Small intestine (tissue), 7 donors: ENCODE data around the gene KCNJ10. TPM values are rescaled to one million over a fixed set of nuclear protein-coding genes. Genes with fewer than 3 reads are reported as not detected.

Experiments used
- DNase-seq, 2 donors: peaks; one replicate each; pipeline versions ENCODE4 v3.0.0 to v3.0.0-alpha.2; 2013
- FAIRE-seq: peaks from 2 replicates; lab custom pipeline; 2012; peaks lifted over from hg19 to GRCh38; lab: Jason Lieb, UNC
- H3K27ac ChIP-seq, 3 donors: one replicate each; pipeline ENCODE4 v1.5.1; 2013; ENCODE audit warnings: low read length in 2 of 3, mild to moderate bottlenecking in 2 of 3, control low read depth in 1 of 3, inconsistent platforms in 1 of 3, low read depth in 1 of 3, moderate library complexity in 1 of 3
- H3K27me3 ChIP-seq, 3 donors: one replicate each; pipeline ENCODE4 v1.6.1; 2013; ENCODE audit warnings: low read length in 3 of 3, inconsistent platforms in 1 of 3; ENCODE audit not compliant: control insufficient read depth in 3 of 3, insufficient read depth in 3 of 3
- H3K36me3 ChIP-seq, 3 donors: one replicate each; pipeline ENCODE4 v1.6.1; 2013; ENCODE audit warnings: low read length in 3 of 3, inconsistent platforms in 1 of 3, low read depth in 1 of 3, mild to moderate bottlenecking in 1 of 3, moderate library complexity in 1 of 3; ENCODE audit not compliant: control insufficient read depth in 3 of 3, insufficient read depth in 2 of 3
- H3K4me1 ChIP-seq, 3 donors: one replicate each; pipeline ENCODE4 v1.6.1; 2013; ENCODE audit warnings: low read length in 2 of 3, inconsistent platforms in 1 of 3, low read depth in 1 of 3, mild to moderate bottlenecking in 1 of 3, moderate library complexity in 1 of 3; ENCODE audit not compliant: control insufficient read depth in 3 of 3, insufficient read depth in 2 of 3
- H3K4me3 ChIP-seq, 3 donors: one replicate each; pipeline ENCODE4 v1.5.1; 2013; ENCODE audit warnings: low read length in 3 of 3, control low read depth in 1 of 3, inconsistent platforms in 1 of 3, low read depth in 1 of 3, mild to moderate bottlenecking in 1 of 3, moderate library complexity in 1 of 3
- H3K9me3 ChIP-seq, 2 donors: one replicate each; pipeline ENCODE4 v1.6.1; 2013; ENCODE audit warnings: low read depth in 1 of 2, low read length in 1 of 2; ENCODE audit not compliant: control insufficient read depth in 2 of 2, insufficient read depth in 1 of 2
- WGBS, 3 donors: extraction: QIAGEN DNeasy Blood & Tissue Kit; methylation state at CpG; one replicate each; pipeline ENCODE4 v1.1.7; 2013; 5-methylcytosine and 5-hydroxymethylcytosine counted together
- polyA plus RNA-seq, 4 donors: library from polyadenylated mRNA; stranded (reverse) in 3 of 4; unstranded in 1 of 4; fragments of 200-250 nt in 3 of 4; fragments of 120-200 nt in 1 of 4; gene quantifications; one replicate each; pipeline versions ENCODE4 v1.2.1 to v1.2.3, GENCODE V29; 2013
- donor health status: healthy with polysubstance abuse.
- donor health status: control.
- donor health status: control.
- donor health status: Bipolar disorder and iron deficiency.
- donor health status: healthy.

Gene KCNJ10
- polyA plus RNA-seq, 4 donors = 0.25 to 0.47 TPM; not detected in 2

DNA sequence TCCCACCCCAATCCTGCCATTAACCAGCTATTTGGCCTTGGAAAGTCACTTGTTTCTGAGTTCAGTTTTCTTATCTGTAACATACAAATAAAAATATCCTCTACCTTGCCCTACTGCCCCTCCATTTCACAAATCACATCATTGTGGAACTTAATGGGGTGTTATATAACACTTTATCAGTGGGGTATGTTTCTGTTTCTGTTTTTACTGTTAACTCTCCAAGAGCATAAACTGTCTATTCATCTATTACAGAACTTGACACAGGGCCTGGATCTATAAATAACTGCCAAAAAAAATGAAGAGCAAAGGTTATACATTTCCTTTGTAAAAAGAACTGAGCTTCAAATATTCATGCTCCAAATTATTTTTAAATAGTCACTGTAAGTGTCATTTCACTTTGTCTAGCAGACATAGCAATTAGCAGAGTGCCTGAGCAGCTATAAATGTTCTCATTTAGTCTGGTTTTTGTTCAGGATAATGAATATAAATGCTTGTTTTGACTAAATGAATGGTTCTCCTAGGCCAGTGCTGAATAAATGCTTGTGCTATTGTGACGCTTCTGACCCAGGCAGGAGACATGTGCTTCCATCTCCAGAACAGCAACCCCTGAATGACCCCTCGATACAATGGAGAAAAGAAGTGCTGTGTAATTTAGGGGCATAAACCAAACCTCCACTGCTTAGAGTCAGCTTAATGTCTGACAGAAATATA, 45.6 kb downstream of the KCNJ10 start:
- no peak overlapping the region for H3K27ac ChIP-seq
- DNase-seq (peak; percentile 35 to 82), FAIRE-seq (no peak)
- H3K4me1 ChIP-seq = peaks cover 2 to 11% (median 4%) of the 10 kb centered on the region in 3 donors
- peaks cover 0 to 2% (median 0%) of the 10 kb centered on the region in 3 donors for H3K36me3 ChIP-seq
- no peaks in the 10 kb centered on the region for H3K27me3 ChIP-seq
- no peaks in the 10 kb centered on the region for H3K9me3 ChIP-seq
- WGBS, 3 donors = 18 to 40% (median 36%) methylated on average over 2 of the region's 2 CpGs
- no peak overlapping the region for H3K4me3 ChIP-seq

DNA sequence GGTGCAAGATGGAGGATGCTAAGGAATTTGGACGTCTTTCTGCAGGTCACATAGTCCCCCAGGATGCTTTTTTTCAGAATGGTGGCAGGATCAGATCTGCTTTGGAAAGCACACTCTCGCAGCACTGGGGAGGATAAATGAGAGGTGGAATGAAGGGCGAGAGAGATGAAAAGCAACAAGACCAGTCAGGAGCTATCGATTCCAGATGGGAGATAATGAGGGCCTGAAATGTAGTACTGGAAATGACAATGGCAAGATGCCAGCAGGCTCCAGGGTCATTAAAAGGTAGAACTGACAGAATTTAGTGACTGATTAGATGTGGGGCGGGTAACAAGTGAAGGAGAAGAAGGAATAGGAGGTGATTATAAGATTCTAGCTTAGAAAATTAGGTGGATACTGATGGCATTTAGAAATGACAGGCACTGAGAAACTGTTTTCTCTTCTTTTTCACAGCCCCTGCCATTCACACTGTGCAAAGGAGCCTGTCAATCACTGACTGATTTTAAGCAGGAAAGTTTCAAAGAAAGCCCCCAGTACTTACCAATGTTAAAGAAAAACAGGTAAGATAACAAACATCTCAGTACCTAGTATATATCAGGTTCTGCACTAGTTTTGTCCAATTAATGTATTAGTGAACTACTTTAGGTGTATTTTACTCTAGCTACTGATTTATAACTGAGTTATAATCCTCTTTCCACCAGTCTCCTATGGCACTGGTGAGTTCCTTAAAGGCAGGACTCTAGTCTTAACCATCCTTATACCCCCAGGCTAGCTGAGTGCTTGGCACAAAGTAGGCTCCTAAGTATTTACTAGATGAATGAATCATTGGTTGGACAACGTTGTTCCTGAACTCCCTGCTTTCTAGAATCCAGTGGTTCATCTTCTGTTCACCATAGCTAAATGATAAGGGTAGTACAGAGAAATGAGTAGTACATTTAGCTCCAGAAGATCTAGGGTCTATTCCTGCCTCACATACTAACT, 47.3 kb downstream of the KCNJ10 start:
- Histone ChIP-seq H3K4me3 (no peak overlapping the region), H3K9me3 (no peaks in the 10 kb centered on the region), H3K27ac (no peak overlapping the region), H3K36me3 (peaks cover 0 to 2% (median 0%) of the 10 kb centered on the region in 3 donors), H3K27me3 (no peaks in the 10 kb centered on the region), H3K4me1 (peaks cover 2 to 11% (median 4%) of the 10 kb centered on the region in 3 donors)
- 15 to 42% (median 34%) methylated on average over 6 of the region's 6 CpGs for WGBS, 3 donors
- peak; percentile 28 to 46 for DNase-seq
- FAIRE-seq = no peak

DNA sequence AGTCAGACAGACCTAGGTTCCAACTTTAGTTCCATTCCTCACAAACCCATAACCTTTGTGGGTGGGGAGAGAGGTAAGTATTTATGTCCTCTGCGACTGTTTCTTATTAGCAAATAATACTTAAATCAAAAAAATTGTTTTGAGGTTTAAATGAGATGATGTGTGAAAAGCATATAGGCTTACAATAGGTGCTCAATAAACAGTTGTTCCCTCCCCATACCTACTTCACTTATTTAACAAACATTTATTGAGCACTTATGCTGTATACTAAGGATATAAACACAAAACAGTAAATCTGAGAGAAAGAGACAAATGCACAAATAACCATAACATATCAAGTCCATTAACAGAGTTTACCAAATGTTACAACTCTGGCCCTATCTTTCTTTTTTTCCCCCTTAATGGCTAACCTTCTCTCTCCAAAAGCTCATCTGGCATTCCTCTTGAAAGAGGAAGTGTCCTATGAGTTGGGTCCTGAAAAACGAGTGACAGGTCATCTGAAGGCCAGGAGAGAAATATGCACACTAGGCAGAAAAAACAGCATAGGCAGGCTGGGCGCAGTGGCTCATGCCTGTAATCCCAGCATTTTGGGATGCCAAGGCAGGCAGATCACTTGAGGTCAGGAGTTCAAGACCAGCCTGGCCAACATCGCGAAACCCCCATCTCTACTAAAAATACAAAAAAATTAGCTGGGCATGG, 48.4 kb downstream of the KCNJ10 start:
- peaks cover 2 to 11% (median 4%) of the 10 kb centered on the region in 3 donors for H3K4me1 ChIP-seq
- 79 to 96% (median 93%) methylated on average over 5 of the region's 5 CpGs for WGBS, 3 donors
- no peaks in the 10 kb centered on the region for H3K9me3 ChIP-seq
- FAIRE-seq (no peak), DNase-seq (no peak)
- peaks cover 0 to 3% (median 0%) of the 10 kb centered on the region in 3 donors for H3K27me3 ChIP-seq
- no peak overlapping the region for H3K27ac ChIP-seq
- H3K4me3 ChIP-seq = no peak overlapping the region
- H3K36me3 ChIP-seq = peaks cover 0 to under 1% (median 0%) of the 10 kb centered on the region in 3 donors

DNA sequence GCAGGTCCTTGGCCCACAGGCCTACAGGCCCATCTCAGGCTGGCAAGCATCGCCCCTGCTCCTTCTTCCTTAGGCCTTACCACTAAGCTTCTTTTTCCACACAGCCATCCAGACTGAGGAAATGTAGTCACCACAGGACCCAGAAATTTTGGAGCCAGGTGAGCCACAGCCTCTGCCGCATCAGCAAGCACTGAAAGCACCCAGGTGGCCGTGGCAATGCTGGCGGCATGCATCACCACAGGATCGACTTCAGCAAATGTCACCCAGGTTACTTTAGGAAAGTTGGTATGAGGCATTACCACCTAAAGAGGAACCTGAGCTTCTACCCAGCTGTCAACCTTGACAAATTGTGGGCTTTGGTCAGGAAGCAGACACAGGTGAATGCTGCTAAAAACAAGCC, 49.8 kb downstream of the KCNJ10 start:
- H3K27me3 ChIP-seq = peaks cover 0 to 3% (median 0%) of the 10 kb centered on the region in 3 donors
- H3K4me3 ChIP-seq = no peak overlapping the region
- no peak for DNase-seq
- no peak for FAIRE-seq
- H3K4me1 ChIP-seq = peaks cover 2 to 11% (median 2%) of the 10 kb centered on the region in 3 donors
- WGBS, 3 donors = 81 to 93% (median 86%) methylated on average over 5 of the region's 5 CpGs
- H3K36me3 ChIP-seq = no peaks in the 10 kb centered on the region
- H3K27ac ChIP-seq = no peak overlapping the region
- no peaks in the 10 kb centered on the region for H3K9me3 ChIP-seq

DNA sequence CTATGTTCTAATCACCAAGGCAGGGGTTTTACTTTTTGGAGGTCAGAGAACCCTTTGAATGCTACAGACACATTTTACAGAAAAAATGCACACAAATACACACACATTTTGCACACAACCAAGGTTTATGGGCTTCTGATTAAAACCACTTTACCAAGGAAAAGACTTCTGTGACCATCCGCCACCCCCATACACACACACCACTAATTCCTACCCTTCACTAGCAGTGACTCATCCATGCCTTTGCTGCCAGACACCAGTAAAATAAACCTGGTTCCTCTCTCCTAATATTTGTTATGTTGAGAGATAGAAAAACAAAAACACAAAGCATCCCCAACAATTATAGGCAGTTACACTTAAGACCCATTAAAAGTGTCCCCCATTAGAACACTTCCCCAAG, 51.1 kb downstream of the KCNJ10 start:
- H3K9me3 ChIP-seq = no peaks in the 10 kb centered on the region
- no peak overlapping the region for H3K27ac ChIP-seq
- H3K27me3 ChIP-seq = peaks cover 0 to 3% (median 0%) of the 10 kb centered on the region in 3 donors
- DNase-seq (no peak), FAIRE-seq (no peak)
- 85 to 94% (median 86%) methylated on average over 1 of the region's 1 CpG for WGBS, 3 donors
- H3K4me1 ChIP-seq = peaks cover 2 to 10% (median 2%) of the 10 kb centered on the region in 3 donors
- H3K4me3 ChIP-seq = no peak overlapping the region
- no peaks in the 10 kb centered on the region for H3K36me3 ChIP-seq

DNA sequence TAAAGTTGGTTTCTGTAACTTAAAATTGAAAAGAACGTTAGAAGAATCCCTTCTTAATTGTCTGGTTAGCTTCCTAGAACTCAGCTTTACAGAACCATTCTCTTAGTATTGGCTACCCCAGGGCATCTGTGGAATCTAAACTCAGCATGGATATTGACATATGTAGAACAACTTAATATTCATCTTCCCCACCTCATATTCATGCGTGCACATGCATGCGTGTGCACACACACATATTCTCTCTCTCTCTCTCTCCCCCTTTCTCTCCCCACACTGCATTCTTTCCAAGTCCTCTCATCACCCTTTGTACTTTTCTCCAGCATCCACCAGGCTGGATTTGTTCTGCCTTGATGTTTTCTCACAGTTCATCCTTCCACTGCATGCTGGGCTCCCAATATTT, 51.6 kb downstream of the KCNJ10 start:
- DNase-seq = no peak
- 88 to 94% (median 90%) methylated on average over 3 of the region's 3 CpGs for WGBS, 3 donors
- no peak overlapping the region for H3K4me3 ChIP-seq

DNA sequence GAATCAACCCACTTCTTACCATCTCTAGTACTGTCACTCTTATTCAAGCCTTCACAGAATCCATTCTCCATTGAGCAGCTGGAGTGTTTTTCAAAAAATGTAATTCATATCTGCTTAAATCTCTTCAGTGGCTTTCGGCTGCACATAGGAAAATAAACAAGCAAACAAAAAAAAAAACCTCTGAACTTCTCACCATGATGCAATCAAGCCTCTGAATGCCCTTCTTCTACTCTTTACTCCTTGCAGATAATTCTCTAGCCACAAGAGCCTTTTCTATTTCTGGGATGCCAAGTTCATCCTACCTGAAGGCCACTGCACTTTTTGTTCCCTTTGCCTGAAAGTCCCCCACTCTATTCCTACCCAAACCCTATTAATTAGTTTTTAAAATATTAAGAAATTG, 52.4 kb downstream of the KCNJ10 start:
- DNase-seq = no peak
- Histone ChIP-seq H3K4me3 (no peak overlapping the region), H3K27ac (no peak overlapping the region), H3K36me3 (no peaks in the 10 kb centered on the region), H3K9me3 (no peaks in the 10 kb centered on the region), H3K27me3 (peaks cover 0 to 3% (median 0%) of the 10 kb centered on the region in 3 donors), H3K4me1 (peaks cover 0 to 5% (median 2%) of the 10 kb centered on the region in 3 donors)
- WGBS, 3 donors = 63 to 78% (median 72%) methylated on average over 1 of the region's 1 CpG
- FAIRE-seq = no peak

More for the DNA sequence above, 51.6 kb downstream of the KCNJ10 start:
- Histone ChIP-seq H3K9me3 (no peaks in the 10 kb centered on the region), H3K27me3 (peaks cover 0 to 3% (median 0%) of the 10 kb centered on the region in 3 donors), H3K4me1 (peaks cover 0 to 5% (median 2%) of the 10 kb centered on the region in 3 donors), H3K36me3 (no peaks in the 10 kb centered on the region), H3K27ac (no peak overlapping the region)
- FAIRE-seq = no peak
